HepG2 (cell line): Measurements from ENCODE around the gene GABRR2. TPM values are rescaled to one million over a fixed set of nuclear protein-coding genes. Genes with fewer than 3 reads are reported as not detected.

Source experiments
- ATAC-seq: fragments of 200-7000 bp; cut with Tn5 transposase; 3 replicates; pipeline ENCODE4 v1.9.1; 2020; ENCODE audit warnings: mild to moderate bottlenecking, moderate library complexity
- BruUV-seq: library from RNA; stranded (reverse); fragments of 400-500 nt; replicated peaks from 2 replicates; lab custom pipeline; 2021; lab: Mats Ljungman, UMichigan
- CTCF ChIA-PET: fragments of 300-600 bp; formaldehyde crosslinking; extraction: SDS; loops from one replicate; lab custom pipeline; 2021; ENCODE audit warnings: low total read pairs, inconsistent platforms, low intra/inter-chr PET ratio; lab: Yijun Ruan, JAX
- POLR2A ChIA-PET: fragments of 350-600 bp; sonication (Branson Sonifier 250); formaldehyde crosslinking; loops from one replicate; lab custom pipeline; 2020; ENCODE audit warnings: antibody characterized with exemption, inconsistent platforms; lab: Yijun Ruan, JAX
- DNase-seq: peaks from one replicate; pipeline ENCODE4 v3.0.0-alpha.2; 2015; ENCODE audit warnings: low spot score
- FAIRE-seq: peaks from 3 replicates; lab custom pipeline; 2011; peaks lifted over from hg19 to GRCh38; lab: Jason Lieb, UNC
- H2AFZ ChIP-seq: one replicate; pipeline ENCODE4 v1.6.1; 2011; ENCODE audit warnings: low read length, inconsistent platforms
- H3K27ac ChIP-seq: fragments of 300-600 bp; 3 replicates; pipeline ENCODE4 v1.8.0; 2011; ENCODE audit warnings: mixed run types, mild to moderate bottlenecking, mixed read lengths, low read length, inconsistent platforms; ENCODE audit not compliant: insufficient read depth; ENCODE audit errors: extremely low read length
- H3K27me3 ChIP-seq, 2 experiments: fragments of 200-600 bp in 1 of 2; 2 replicates in 1 of 2; 3 replicates in 1 of 2; pipeline versions ENCODE4 v1.6.0 to v1.8.0; 2011; ENCODE audit warnings: low read length in 2 of 2, mild to moderate bottlenecking in 2 of 2, moderate library complexity in 2 of 2, inconsistent platforms in 1 of 2; ENCODE audit not compliant: insufficient read depth in 2 of 2, control insufficient read depth in 1 of 2
- H3K36me3 ChIP-seq, 2 experiments: fragments of 200-600 bp in 1 of 2; replicated peaks in 1 of 2; 2 replicates in 1 of 2; 3 replicates in 1 of 2; pipeline versions ENCODE4 v1.5.1 to v1.8.0; 2011; ENCODE audit warnings: low read length in 2 of 2, inconsistent platforms in 1 of 2; ENCODE audit not compliant: insufficient read depth in 2 of 2, control insufficient read depth in 1 of 2
- H3K4me1 ChIP-seq: 2 replicates; pipeline ENCODE4 v1.5.1; 2012; ENCODE audit warnings: low read length, inconsistent platforms; ENCODE audit not compliant: insufficient read depth
- H3K4me2 ChIP-seq: 2 replicates; pipeline ENCODE4 v1.6.0; 2011; ENCODE audit warnings: low read depth, low read length, inconsistent platforms
- H3K4me3 ChIP-seq, 3 experiments: fragments of 200-600 bp in 1 of 3; sonication (generic), shearing (Covaris generic) in 1 of 3; replicated peaks in 1 of 3; 2 replicates each; pipeline ENCODE4 v1.5.1; 2011 to 2016; ENCODE audit warnings: low read length in 3 of 3, inconsistent platforms in 2 of 3, low read depth in 2 of 3, mild to moderate bottlenecking in 2 of 3, control low read depth in 1 of 3, mixed read lengths in 1 of 3; ENCODE audit not compliant: insufficient read depth in 1 of 3
- H3K79me2 ChIP-seq: one replicate; pipeline ENCODE4 v1.6.1; 2011; ENCODE audit warnings: low read length, inconsistent platforms; ENCODE audit not compliant: insufficient read depth
- H3K9ac ChIP-seq: 2 replicates; pipeline ENCODE4 v1.6.0; 2011; ENCODE audit warnings: mild to moderate bottlenecking, low read depth, low read length, inconsistent platforms; ENCODE audit not compliant: insufficient read depth
- H3K9me3 ChIP-seq: 2 replicates; pipeline ENCODE4 v1.5.1; 2012; ENCODE audit warnings: mild to moderate bottlenecking, low read length
- H4K20me1 ChIP-seq: 2 replicates; pipeline ENCODE4 v1.6.0; 2011; ENCODE audit warnings: inconsistent platforms, mild to moderate bottlenecking, low read length, moderate library complexity; ENCODE audit not compliant: insufficient read depth
- CREB1 ChIP-seq, 2 experiments: fragments of 450-650 bp in 1 of 2; IDR thresholded peaks; 2 replicates each; pipeline ENCODE4 v1.6.1; 2016 to 2017; ENCODE audit warnings: control low read depth in 1 of 2, mild to moderate bottlenecking in 1 of 2, missing compliant biosample characterization in 1 of 2, missing genetic modification characterization in 1 of 2
- MXD4 ChIP-seq: IDR thresholded peaks from 2 replicates; pipeline ENCODE4 v1.6.1; 2016; ENCODE audit warnings: mild to moderate bottlenecking, missing biosample characterization, missing genetic modification reagents
- NFE2L1 ChIP-seq: sonication (generic); formaldehyde crosslinking; IDR thresholded peaks from 2 replicates; pipeline ENCODE4 v1.4.0; 2020; ENCODE audit warnings: missing genetic modification reagents, mild to moderate bottlenecking, borderline replicate concordance
- NFYB ChIP-seq: sonication (generic); formaldehyde crosslinking; IDR thresholded peaks from 2 replicates; pipeline ENCODE4 v1.4.0; 2020; ENCODE audit warnings: missing genetic modification reagents
- SCMH1 ChIP-seq: sonication (generic); formaldehyde crosslinking; IDR thresholded peaks from 2 replicates; pipeline ENCODE4 v1.9.0; 2021; ENCODE audit warnings: missing genetic modification reagents, mild to moderate bottlenecking, borderline replicate concordance
- SP140L ChIP-seq: sonication (generic); formaldehyde crosslinking; IDR thresholded peaks from 2 replicates; pipeline ENCODE4 v1.4.0; 2020; ENCODE audit warnings: missing genetic modification reagents, borderline replicate concordance
- TEAD3 ChIP-seq: optimal IDR thresholded peaks from 2 replicates; pipeline ENCODE3; 2016; ENCODE audit warnings: borderline replicate concordance
- YEATS4 ChIP-seq: sonication (generic); formaldehyde crosslinking; IDR thresholded peaks from 2 replicates; pipeline ENCODE4 v1.4.0; 2020; ENCODE audit warnings: missing genetic modification reagents, borderline replicate concordance
- ZNF567 ChIP-seq: sonication (generic); formaldehyde crosslinking; IDR thresholded peaks from 2 replicates; pipeline ENCODE4 v1.8.1; 2023; ENCODE audit warnings: mild to moderate bottlenecking, missing genetic modification reagents, borderline replicate concordance
- ZZZ3 ChIP-seq: sonication (generic); formaldehyde crosslinking; IDR thresholded peaks from 2 replicates; pipeline ENCODE4 v1.4.0; 2020; ENCODE audit warnings: missing genetic modification reagents, mild to moderate bottlenecking, borderline replicate concordance
- WGBS: methylation state at CpG from one replicate; pipeline ENCODE4 v1.1.6; 2017; ENCODE audit warnings: low lambda C conversion rate; 5-methylcytosine and 5-hydroxymethylcytosine counted together
- in situ Hi-C: cut with HindIII; loops from 2 replicates; pipeline ENCODE4 v1.10.0; 2017; ENCODE audit warnings: low pct_unique_long_range_greater_than_20kb; ENCODE audit not compliant: extremely low pct_ligation_motif_present
- intact Hi-C: fragments of 100-400 bp; cut with micrococcal nuclease; formaldehyde crosslinking; loops from one replicate; pipeline ENCODE4 v1.10.0; 2022; ENCODE audit not compliant: unreplicated experiment
- polyA plus RNA-seq, 8 experiments: library from polyadenylated mRNA; depleted of rRNA in 3 of 8; stranded (reverse) in 7 of 8; unstranded in 1 of 8; fragments of >200 nt; fragmentation: Illumina TruSeq in 4 of 8; extraction: Trizol in 4 of 8; gene quantifications; 2 replicates each; pipeline versions ENCODE4 v1.2.1 to v1.2.3, GENCODE V29; 2011 to 2016; ENCODE audit warnings: low read depth in 4 of 8, missing spikeins in 1 of 8, mixed read lengths in 1 of 8; ENCODE audit not compliant: insufficient read depth in 1 of 8
- total RNA-seq, 5 experiments: library from RNA; depleted of rRNA; stranded (reverse); fragments of >200 nt; fragmentation: Illumina TruSeq; extraction: Trizol; gene quantifications; 2 replicates each; pipeline ENCODE4 v1.2.3, GENCODE V29; 2016; ENCODE audit warnings: low read depth in 1 of 5
- TF ChIP-seq, protein P1 (sequence below): sonication (generic); formaldehyde crosslinking; IDR thresholded peaks from 2 replicates; pipeline ENCODE4 v1.5.1; 2020; ENCODE audit warnings: mild to moderate bottlenecking, missing genetic modification reagents
- TF ChIP-seq, protein P2 (sequence below): IDR thresholded peaks from 2 replicates; pipeline ENCODE4 v1.6.1; 2018; ENCODE audit warnings: missing genetic modification reagents, mild to moderate bottlenecking, missing compliant biosample characterization
- TF ChIP-seq, protein P3 (sequence below): sonication (generic); formaldehyde crosslinking; IDR thresholded peaks from 2 replicates; pipeline ENCODE4 v1.9.0; 2021; ENCODE audit warnings: missing genetic modification reagents, borderline replicate concordance

GABRR2 gene
- total and polyA plus RNA-seq, 2 of the 13 experiments (the other 11 are each of a cell fraction or from before 2014, with no cell fraction given) = 0.13 TPM; not detected in 1

DNA sequence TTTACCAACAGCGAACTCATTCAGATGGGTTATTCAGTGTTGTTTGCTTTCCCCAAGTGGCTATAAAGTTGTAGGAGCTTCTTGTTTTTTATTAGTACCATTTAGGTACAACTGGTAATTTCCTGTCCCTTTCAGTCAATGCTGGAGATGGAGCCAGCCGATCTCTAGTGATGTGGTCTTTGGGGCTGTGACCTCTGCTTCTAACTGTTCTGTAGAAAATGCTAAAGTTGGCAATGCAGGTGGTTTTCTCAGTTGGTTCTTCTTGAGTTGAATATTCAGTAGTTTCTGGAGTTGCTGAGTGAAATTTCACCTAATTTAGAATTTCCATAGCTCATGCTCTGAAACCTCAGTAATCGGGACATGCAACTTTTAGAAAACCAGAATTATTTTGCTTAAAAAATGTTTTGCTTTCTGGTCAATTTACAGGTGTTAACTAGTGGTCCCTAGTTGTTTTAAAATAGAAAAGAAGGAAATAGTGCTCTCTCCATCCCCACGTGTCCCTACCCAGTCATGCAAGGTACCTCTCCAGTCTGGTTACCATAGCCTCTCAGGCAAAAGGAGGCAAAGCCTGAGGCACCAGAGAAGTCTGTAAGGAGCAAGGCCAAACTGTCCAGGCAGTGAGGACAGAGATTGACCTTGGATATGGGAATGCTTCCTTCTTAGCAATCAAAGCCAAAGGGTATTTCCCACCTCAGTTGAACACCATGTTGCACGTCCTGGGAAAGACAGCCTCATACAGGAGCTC, 70.7 kb downstream of the GABRR2 start:
- intact Hi-C loops = no loop called here
- no peak overlapping the region for H3K27ac ChIP-seq
- H3K79me2 ChIP-seq = no peaks in the 10 kb centered on the region
- ChIA-PET POLR2A (no interaction called here), CTCF (interaction anchor here (4.8 kb wide), 1 partner anchor 262 kb away, joined by 33 read pairs; no protein-coding TSS in a partner anchor)
- no TSS peak for BruUV-seq
- DNase-seq = no peak
- no peak overlapping the region for H3K9ac ChIP-seq
- no peaks in the 10 kb centered on the region for H3K36me3 ChIP-seq
- no peak overlapping the region for H3K4me2 ChIP-seq
- H3K27me3 ChIP-seq = no peaks in the 10 kb centered on the region
- no peaks in the 10 kb centered on the region for H3K4me1 ChIP-seq
- in situ Hi-C loops = loop anchor here (5.0 kb wide), 2 partner anchors 122 to 262 kb away; no protein-coding TSS in a partner anchor
- no peak for ATAC-seq
- no peaks in the 10 kb centered on the region for H3K9me3 ChIP-seq
- no peak overlapping the region for H3K4me3 ChIP-seq
- FAIRE-seq = no peak
- WGBS = 23% methylated on average over 5 of the region's 5 CpGs
- no peaks in the 10 kb centered on the region for H4K20me1 ChIP-seq
- no peak overlapping the region for H2AFZ ChIP-seq
- TF ChIP-seq, protein P1, sequence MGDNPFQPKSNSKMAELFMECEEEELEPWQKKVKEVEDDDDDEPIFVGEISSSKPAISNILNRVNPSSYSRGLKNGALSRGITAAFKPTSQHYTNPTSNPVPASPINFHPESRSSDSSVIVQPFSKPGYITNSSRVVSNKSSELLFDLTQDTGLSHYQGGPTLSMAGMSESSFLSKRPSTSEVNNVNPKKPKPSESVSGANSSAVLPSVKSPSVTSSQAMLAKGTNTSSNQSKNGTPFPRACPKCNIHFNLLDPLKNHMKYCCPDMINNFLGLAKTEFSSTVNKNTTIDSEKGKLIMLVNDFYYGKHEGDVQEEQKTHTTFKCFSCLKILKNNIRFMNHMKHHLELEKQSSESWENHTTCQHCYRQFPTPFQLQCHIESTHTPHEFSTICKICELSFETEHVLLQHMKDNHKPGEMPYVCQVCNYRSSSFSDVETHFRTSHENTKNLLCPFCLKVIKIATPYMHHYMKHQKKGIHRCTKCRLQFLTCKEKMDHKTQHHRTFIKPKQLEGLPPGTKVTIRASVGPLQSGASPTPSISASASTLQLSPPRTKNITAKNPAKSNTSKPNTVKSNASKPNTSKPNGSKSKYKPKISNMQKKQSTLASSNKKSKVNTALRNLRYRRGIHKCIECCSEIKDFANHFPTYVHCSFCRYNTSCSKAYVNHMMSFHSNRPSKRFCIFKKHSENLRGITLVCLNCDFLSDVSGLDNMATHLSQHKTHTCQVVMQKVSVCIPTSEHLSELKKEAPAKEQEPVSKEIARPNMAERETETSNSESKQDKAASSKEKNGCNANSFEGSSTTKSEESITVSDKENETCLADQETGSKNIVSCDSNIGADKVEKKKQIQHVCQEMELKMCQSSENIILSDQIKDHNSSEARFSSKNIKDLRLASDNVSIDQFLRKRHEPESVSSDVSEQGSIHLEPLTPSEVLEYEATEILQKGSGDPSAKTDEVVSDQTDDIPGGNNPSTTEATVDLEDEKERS (CRISPR knock-in tag) = no peak
- TF ChIP-seq, protein P2, sequence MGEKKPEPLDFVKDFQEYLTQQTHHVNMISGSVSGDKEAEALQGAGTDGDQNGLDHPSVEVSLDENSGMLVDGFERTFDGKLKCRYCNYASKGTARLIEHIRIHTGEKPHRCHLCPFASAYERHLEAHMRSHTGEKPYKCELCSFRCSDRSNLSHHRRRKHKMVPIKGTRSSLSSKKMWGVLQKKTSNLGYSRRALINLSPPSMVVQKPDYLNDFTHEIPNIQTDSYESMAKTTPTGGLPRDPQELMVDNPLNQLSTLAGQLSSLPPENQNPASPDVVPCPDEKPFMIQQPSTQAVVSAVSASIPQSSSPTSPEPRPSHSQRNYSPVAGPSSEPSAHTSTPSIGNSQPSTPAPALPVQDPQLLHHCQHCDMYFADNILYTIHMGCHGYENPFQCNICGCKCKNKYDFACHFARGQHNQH (CRISPR knock-in tag) = no peak
- TF ChIP-seq, protein P3, sequence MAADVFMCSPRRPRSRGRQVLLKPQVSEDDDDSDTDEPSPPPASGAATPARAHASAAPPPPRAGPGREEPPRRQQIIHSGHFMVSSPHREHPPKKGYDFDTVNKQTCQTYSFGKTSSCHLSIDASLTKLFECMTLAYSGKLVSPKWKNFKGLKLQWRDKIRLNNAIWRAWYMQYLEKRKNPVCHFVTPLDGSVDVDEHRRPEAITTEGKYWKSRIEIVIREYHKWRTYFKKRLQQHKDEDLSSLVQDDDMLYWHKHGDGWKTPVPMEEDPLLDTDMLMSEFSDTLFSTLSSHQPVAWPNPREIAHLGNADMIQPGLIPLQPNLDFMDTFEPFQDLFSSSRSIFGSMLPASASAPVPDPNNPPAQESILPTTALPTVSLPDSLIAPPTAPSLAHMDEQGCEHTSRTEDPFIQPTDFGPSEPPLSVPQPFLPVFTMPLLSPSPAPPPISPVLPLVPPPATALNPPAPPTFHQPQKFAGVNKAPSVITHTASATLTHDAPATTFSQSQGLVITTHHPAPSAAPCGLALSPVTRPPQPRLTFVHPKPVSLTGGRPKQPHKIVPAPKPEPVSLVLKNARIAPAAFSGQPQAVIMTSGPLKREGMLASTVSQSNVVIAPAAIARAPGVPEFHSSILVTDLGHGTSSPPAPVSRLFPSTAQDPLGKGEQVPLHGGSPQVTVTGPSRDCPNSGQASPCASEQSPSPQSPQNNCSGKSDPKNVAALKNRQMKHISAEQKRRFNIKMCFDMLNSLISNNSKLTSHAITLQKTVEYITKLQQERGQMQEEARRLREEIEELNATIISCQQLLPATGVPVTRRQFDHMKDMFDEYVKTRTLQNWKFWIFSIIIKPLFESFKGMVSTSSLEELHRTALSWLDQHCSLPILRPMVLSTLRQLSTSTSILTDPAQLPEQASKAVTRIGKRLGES (CRISPR knock-in tag) = no peak
- TF ChIP-seq NFYB (CRISPR knock-in tag) = no peak
- TF ChIP-seq NFE2L1 (CRISPR knock-in tag) = no peak
- no peak for TF ChIP-seq YEATS4
- no peak for TF ChIP-seq CREB1 (IDR thresholded peaks at IDR 0.05)
- no peak for TF ChIP-seq CREB1 (CRISPR knock-in tag; IDR thresholded peaks at IDR 0.05)
- no peak for TF ChIP-seq ZNF567
- TF ChIP-seq SCMH1 = no peak
- TF ChIP-seq TEAD3 (CRISPR knock-in tag) = no peak
- no peak for TF ChIP-seq SP140L (CRISPR knock-in tag)
- TF ChIP-seq MXD4 (CRISPR knock-in tag) = no peak
- TF ChIP-seq ZZZ3 (CRISPR knock-in tag) = no peak
